K562 (cell line): ENCODE results near the gene ZBTB47. TPM values are rescaled to one million over a fixed set of nuclear protein-coding genes. Genes with fewer than 3 reads are reported as not detected.

ENCODE experiments used
- HDAC2 ChIP-seq: fragments of 450-650 bp; IDR thresholded peaks from 2 replicates; pipeline ENCODE4 v1.6.1; 2016; ENCODE audit warnings: mild to moderate bottlenecking
- NFXL1 ChIP-seq: fragments of 450-650 bp; formaldehyde crosslinking; IDR thresholded peaks from 2 replicates; pipeline ENCODE4 v1.4.0; 2021; ENCODE audit warnings: mild to moderate bottlenecking
- POU5F1 ChIP-seq: fragments of 150-350 bp; IDR thresholded peaks from 2 replicates; pipeline ENCODE4 v1.6.1; 2014; ENCODE audit warnings: borderline replicate concordance, low read length, low read depth, mild to moderate bottlenecking; ENCODE audit not compliant: partially characterized antibody
- TAF1 ChIP-seq: IDR thresholded peaks from 2 replicates; pipeline ENCODE4 v1.6.1; 2011; ENCODE audit warnings: mild to moderate bottlenecking, low read length, moderate library complexity; ENCODE audit not compliant: insufficient read depth, control insufficient read depth, severe bottlenecking; ENCODE audit errors: extremely low read depth
- TBP ChIP-seq: optimal IDR thresholded peaks from 2 replicates; pipeline ENCODE3; 2011; ENCODE audit warnings: low read depth, low read length, improper control_type of control experiment
- ZNF133 ChIP-seq: fragments of 250-450 bp; sonication (Bioruptor Pico); IDR thresholded peaks from 2 replicates; pipeline ENCODE4 v1.4.0; 2020; ENCODE audit warnings: mild to moderate bottlenecking
- ZNF644 ChIP-seq: fragments of 200-800 bp; sonication (Bioruptor generic); IDR thresholded peaks from 2 replicates; pipeline ENCODE4 v1.6.1; 2016; ENCODE audit warnings: low read depth, missing genetic modification characterization, missing compliant biosample characterization
- polyA plus RNA-seq, 8 experiments: library from polyadenylated mRNA; depleted of rRNA in 4 of 8; stranded (reverse) in 5 of 8; unstranded in 3 of 8; fragments of >200 nt; fragmentation: Nextera tagmentation in 2 of 8; fragmentation: Illumina TruSeq in 1 of 8; extraction: Ambion mirVana in 2 of 8; extraction: Trizol in 1 of 8; gene quantifications; 2 replicates each; pipeline versions ENCODE4 v1.2.1 to v1.2.3, GENCODE V29; 2011 to 2014; ENCODE audit warnings: inconsistent platforms in 1 of 8, missing spikeins in 1 of 8
- total RNA-seq, 7 experiments: library from RNA; depleted of rRNA in 6 of 7; stranded (reverse); fragments of >200 nt in 6 of 7; fragmentation: Illumina TruSeq in 2 of 7; extraction: Trizol in 2 of 7; gene quantifications; 2 replicates each; pipeline versions ENCODE4 v1.2.1 to v1.2.3, GENCODE V29; 2011 to 2021; ENCODE audit warnings: low replicate concordance in 1 of 7
- TF ChIP-seq, protein P1 (sequence below): fragments of 250-450 bp; sonication (Bioruptor Pico); IDR thresholded peaks from 2 replicates; pipeline ENCODE4 v1.5.0; 2021; ENCODE audit warnings: mild to moderate bottlenecking, moderate library complexity
- TF ChIP-seq, protein P2 (sequence below), 2 experiments: fragments of 450-650 bp in 1 of 2; sonication (generic) in 1 of 2; formaldehyde crosslinking in 1 of 2; IDR thresholded peaks in 1 of 2; conservative IDR thresholded peaks in 1 of 2; 2 replicates each; pipeline versions ENCODE4 v1.6.1 to v1.8.1; 2016 to 2023; ENCODE audit warnings: mild to moderate bottlenecking in 2 of 2, moderate library complexity in 2 of 2, inconsistent platforms in 1 of 2, missing genetic modification reagents in 1 of 2
- TF ChIP-seq, protein P3 (sequence below): fragments of 450-650 bp; IDR thresholded peaks from 2 replicates; pipeline ENCODE4 v1.6.1; 2018; ENCODE audit not compliant: partially characterized antibody
- TF ChIP-seq, protein P4 (sequence below): fragments of 450-650 bp; formaldehyde crosslinking; conservative IDR thresholded peaks from 2 replicates; pipeline ENCODE4 v1.4.0; 2022; ENCODE audit warnings: mild to moderate bottlenecking, missing genetic modification characterization
- TF ChIP-seq, protein P5 (sequence below): fragments of 250-450 bp; sonication (Bioruptor Pico); IDR thresholded peaks from 2 replicates; pipeline ENCODE4 v1.4.0; 2020; ENCODE audit warnings: mild to moderate bottlenecking, moderate library complexity

The ZBTB47 gene
- total and polyA plus RNA-seq, 9 of the 15 experiments (the other 6 are each of a cell fraction or from before 2014, with no cell fraction given), result 0.11 to 4.6 (median 1.7) TPM; not detected in 1

DNA sequence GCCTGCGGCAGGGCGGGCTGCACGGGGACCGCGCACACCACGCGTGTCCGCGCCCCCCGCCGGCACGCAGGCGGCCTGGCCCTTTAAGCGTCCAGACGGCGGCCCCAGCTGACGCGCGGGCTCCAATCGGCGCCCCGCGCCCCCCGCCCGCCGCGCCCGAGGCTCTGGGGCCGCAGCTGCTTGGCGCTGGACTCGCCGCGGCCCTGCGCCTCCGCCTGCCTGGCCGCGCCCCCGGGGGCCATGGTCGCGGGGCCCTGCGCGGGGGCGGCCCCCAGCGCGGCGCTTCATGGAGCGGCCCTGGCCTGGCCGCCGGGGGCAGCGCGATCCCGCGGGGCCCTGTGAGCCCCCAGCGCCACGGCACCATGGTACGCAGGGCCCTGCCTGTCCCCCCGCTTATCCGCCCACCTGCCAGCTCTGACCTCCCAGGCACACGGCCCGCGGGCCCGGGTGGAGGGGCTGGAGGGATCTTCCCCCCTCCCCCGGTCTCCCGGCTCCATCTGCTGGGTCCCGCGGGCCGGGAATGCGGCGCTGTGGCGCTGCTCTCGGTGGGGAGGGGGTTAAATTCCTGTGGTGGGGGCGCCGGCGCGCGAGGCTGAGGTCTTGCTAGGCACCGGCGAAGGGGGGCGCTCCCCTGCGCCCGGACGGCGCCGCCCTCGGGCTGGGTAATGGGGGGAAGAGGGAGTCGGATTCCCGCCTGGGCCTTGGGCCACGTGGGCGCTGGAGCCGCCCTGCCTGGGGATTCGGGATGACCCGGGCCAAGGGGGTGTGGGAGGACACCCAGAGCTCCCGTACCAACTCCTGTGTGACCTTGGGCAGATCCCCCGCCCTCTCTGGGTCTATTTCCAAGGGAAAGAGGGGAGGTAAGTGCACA lies 1.1 kb downstream of the ZBTB47 start (continued):
- TF ChIP-seq TAF1, result peak; percentile 18
- TF ChIP-seq, protein P1, sequence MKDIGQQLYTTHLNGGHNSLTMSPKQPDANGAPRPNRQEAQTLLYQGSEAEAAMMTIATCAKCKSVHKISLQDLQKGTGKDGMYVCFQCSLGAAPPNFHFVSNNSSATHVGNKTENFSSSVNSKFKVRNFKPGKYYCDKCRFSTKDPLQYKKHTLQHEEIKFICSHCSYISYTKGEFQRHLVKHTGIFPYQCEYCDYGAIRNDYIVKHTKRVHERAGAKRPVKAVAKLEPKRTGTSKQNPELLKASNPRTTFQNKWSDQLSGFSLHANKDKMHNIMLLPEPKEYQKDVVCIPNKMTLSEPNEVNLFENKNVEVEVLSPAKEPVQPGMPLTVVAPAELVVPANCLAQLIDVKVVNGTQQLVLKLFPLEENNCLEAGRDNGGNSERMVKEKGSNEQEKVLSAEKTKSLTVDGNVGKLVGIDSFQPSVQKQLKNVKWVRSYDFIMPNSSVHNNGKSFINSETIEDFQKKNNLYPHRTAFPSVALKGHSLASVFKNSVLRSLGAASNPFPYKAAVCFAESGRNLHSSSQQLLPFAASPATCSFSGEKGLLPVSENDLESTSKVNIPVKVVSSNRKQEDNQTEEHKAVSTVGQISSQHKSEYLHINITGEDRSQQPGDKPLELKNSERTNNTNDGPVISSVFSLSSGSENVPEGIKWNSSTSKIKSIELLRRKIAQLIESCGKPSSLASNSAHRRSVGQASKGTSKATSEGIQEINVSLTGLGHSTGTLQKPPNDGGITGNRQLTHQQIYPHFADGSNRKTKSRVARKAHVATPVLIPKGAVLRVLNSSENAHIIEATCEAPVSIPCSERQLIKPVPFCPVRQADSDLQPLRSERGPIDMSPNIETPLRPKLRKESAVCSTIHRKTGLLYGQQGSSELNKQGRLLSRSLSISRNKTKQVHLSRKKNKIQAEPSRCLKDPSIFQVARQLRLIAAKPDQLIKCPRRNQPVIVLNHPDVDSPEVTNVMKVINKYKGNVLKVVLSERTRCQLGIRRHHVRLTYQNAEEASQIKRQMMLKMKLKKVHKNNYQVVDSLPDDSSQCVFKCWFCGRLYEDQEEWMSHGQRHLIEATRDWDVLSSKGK (CRISPR knock-in tag), result no peak
- TF ChIP-seq ZNF644 (tag), result no peak
- TF ChIP-seq, protein P2, sequence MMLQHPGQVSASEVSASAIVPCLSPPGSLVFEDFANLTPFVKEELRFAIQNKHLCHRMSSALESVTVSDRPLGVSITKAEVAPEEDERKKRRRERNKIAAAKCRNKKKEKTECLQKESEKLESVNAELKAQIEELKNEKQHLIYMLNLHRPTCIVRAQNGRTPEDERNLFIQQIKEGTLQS (IDR thresholded peaks at IDR 0.05), result no peak
- TF ChIP-seq, protein P2 (CRISPR knock-in tag; conservative IDR thresholded peaks at IDR 0.05), result no peak
- TF ChIP-seq NFXL1 (CRISPR knock-in tag), result no peak
- TF ChIP-seq HDAC2, result no peak
- TF ChIP-seq, protein P3, sequence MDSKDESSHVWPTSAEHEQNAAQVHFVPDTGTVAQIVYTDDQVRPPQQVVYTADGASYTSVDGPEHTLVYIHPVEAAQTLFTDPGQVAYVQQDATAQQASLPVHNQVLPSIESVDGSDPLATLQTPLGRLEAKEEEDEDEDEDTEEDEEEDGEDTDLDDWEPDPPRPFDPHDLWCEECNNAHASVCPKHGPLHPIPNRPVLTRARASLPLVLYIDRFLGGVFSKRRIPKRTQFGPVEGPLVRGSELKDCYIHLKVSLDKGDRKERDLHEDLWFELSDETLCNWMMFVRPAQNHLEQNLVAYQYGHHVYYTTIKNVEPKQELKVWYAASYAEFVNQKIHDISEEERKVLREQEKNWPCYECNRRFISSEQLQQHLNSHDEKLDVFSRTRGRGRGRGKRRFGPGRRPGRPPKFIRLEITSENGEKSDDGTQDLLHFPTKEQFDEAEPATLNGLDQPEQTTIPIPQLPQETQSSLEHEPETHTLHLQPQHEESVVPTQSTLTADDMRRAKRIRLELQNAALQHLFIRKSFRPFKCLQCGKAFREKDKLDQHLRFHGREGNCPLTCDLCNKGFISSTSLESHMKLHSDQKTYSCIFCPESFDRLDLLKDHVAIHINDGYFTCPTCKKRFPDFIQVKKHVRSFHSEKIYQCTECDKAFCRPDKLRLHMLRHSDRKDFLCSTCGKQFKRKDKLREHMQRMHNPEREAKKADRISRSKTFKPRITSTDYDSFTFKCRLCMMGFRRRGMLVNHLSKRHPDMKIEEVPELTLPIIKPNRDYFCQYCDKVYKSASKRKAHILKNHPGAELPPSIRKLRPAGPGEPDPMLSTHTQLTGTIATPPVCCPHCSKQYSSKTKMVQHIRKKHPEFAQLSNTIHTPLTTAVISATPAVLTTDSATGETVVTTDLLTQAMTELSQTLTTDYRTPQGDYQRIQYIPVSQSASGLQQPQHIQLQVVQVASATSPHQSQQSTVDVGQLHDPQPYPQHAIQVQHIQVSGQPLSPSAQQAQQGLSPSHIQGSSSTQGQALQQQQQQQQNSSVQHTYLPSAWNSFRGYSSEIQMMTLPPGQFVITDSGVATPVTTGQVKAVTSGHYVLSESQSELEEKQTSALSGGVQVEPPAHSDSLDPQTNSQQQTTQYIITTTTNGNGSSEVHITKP, result no peak
- TF ChIP-seq, protein P4, sequence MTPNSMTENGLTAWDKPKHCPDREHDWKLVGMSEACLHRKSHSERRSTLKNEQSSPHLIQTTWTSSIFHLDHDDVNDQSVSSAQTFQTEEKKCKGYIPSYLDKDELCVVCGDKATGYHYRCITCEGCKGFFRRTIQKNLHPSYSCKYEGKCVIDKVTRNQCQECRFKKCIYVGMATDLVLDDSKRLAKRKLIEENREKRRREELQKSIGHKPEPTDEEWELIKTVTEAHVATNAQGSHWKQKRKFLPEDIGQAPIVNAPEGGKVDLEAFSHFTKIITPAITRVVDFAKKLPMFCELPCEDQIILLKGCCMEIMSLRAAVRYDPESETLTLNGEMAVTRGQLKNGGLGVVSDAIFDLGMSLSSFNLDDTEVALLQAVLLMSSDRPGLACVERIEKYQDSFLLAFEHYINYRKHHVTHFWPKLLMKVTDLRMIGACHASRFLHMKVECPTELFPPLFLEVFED (CRISPR knock-in tag), result no peak
- TF ChIP-seq ZNF133 (CRISPR knock-in tag), result no peak
- no peak for TF ChIP-seq POU5F1
- no peak for TF ChIP-seq TBP
- TF ChIP-seq, protein P5, sequence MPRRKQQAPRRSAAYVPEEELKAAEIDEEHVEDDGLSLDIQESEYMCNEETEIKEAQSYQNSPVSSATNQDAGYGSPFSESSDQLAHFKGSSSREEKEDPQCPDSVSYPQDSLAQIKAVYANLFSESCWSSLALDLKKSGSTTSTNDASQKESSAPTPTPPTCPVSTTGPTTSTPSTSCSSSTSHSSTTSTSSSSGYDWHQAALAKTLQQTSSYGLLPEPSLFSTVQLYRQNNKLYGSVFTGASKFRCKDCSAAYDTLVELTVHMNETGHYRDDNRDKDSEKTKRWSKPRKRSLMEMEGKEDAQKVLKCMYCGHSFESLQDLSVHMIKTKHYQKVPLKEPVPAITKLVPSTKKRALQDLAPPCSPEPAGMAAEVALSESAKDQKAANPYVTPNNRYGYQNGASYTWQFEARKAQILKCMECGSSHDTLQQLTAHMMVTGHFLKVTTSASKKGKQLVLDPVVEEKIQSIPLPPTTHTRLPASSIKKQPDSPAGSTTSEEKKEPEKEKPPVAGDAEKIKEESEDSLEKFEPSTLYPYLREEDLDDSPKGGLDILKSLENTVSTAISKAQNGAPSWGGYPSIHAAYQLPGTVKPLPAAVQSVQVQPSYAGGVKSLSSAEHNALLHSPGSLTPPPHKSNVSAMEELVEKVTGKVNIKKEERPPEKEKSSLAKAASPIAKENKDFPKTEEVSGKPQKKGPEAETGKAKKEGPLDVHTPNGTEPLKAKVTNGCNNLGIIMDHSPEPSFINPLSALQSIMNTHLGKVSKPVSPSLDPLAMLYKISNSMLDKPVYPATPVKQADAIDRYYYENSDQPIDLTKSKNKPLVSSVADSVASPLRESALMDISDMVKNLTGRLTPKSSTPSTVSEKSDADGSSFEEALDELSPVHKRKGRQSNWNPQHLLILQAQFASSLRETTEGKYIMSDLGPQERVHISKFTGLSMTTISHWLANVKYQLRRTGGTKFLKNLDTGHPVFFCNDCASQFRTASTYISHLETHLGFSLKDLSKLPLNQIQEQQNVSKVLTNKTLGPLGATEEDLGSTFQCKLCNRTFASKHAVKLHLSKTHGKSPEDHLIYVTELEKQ, result no peak
